Measurements from ENCODE around the gene LCN1.

DNA sequence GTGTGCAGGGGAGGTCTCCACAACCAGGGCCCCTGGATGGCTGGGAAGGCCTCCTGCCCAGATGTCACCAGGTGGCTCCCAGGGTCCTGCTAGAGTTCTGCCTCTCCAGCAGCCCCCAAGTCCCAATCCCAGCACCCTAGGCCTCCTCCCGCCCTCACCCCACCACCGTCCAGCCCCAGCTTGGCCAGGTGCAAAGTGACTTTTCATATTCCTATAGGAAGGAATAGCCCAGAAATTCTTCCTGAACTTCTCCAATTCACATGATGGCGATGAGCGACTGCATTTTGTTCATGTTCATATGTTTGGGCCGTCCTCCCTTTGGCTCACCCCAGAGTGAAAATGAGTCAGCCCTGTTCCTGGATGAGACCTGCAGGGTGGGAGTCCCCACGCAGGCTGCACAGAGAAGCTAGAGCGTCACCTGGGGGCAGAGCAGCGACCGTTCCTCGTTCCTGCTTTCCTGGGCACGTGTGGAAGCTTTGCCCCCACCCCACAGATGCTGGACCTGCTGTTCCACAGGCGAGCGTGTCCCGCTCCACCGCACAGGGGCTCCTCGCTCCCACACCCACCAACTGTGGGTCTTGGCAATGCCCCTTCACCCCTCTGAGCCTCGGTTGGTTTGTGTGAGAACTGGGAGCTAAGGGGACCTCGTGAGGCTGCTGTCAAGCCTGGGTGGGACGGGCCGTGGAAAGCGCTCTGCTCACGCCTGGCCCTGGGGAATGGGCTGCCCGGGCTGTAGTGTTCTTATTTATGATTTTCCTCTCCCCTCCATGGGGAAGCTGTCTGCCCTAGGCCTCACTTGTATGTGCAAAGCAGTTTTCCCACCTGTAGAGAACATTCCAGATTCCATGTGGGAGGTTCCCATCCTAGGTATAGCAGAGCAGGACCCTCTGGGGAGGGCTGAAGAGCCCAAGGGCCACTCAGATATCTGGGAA lies 13.9 kb upstream of the LCN1 start:
- TF ChIP-seq, protein P1, sequence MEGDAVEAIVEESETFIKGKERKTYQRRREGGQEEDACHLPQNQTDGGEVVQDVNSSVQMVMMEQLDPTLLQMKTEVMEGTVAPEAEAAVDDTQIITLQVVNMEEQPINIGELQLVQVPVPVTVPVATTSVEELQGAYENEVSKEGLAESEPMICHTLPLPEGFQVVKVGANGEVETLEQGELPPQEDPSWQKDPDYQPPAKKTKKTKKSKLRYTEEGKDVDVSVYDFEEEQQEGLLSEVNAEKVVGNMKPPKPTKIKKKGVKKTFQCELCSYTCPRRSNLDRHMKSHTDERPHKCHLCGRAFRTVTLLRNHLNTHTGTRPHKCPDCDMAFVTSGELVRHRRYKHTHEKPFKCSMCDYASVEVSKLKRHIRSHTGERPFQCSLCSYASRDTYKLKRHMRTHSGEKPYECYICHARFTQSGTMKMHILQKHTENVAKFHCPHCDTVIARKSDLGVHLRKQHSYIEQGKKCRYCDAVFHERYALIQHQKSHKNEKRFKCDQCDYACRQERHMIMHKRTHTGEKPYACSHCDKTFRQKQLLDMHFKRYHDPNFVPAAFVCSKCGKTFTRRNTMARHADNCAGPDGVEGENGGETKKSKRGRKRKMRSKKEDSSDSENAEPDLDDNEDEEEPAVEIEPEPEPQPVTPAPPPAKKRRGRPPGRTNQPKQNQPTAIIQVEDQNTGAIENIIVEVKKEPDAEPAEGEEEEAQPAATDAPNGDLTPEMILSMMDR (conservative IDR thresholded peaks at IDR 0.05; ENCODE audit: low read length) = no peak
- no peak for TF ChIP-seq EZH2phosphoT487 (IDR thresholded peaks at IDR 0.05; ENCODE audit: borderline replicate concordance, low read depth, low read length)
